Stimulated activated CD4-positive, alpha-beta T cell treated with anti-CD3 and anti-CD28 coated beads, Interleukin-12 subunit alpha, Interleukin-12 subunit beta, amount 100 ng/mL, for 48 hours (primary cell): ENCODE measurements around the gene SMAD2.

ENCODE experiments used
- DNase-seq, 3 donors: peaks; one replicate each; pipeline ENCODE4 v3.0.0-alpha.2; 2020; ENCODE audit warnings: low read depth in 2 of 3, low spot score in 1 of 3

SMAD2 gene

GRCh38 chr18:47898055-47898454 lies 32.4 kb downstream of the SMAD2 start:
- no peak for DNase-seq

- no peak for DNase-seq
Observed at GRCh38 chr18:47895565-47896250, 34.8 kb downstream of the SMAD2 start.

- no peak for DNase-seq
Observed at GRCh38 chr18:47893939-47894699, 36.3 kb downstream of the SMAD2 start.

GRCh38 chr18:47893047-47893446 lies 37.4 kb downstream of the SMAD2 start:
- DNase-seq, result no peak

GRCh38 chr18:47888156-47888555 lies 42.3 kb downstream of the SMAD2 start:
- DNase-seq, result no peak

- DNase-seq, result no peak
Observed at GRCh38 chr18:47887227-47887626, 43.2 kb downstream of the SMAD2 start.

- DNase-seq, result peak in 2 of 3 donors; percentile 28 to 46
Observed at GRCh38 chr18:47883771-47884413, 46.6 kb downstream of the SMAD2 start.

- no peak for DNase-seq
Observed at GRCh38 chr18:47882641-47883040, 47.8 kb downstream of the SMAD2 start.

GRCh38 chr18:47881752-47882455 lies 48.6 kb downstream of the SMAD2 start:
- no peak for DNase-seq

- no peak for DNase-seq
Observed at GRCh38 chr18:47881042-47881441, 49.4 kb downstream of the SMAD2 start.

GRCh38 chr18:47877892-47878291 lies 52.6 kb downstream of the SMAD2 start:
- DNase-seq, result no peak

- DNase-seq, result no peak
Observed at GRCh38 chr18:47876813-47877212, 53.6 kb downstream of the SMAD2 start.

- DNase-seq, result no peak
Observed at GRCh38 chr18:47873625-47874024, 56.8 kb downstream of the SMAD2 start.

- DNase-seq, result no peak
Observed at GRCh38 chr18:47872426-47872825, 58.0 kb downstream of the SMAD2 start.

- DNase-seq, result no peak
Observed at GRCh38 chr18:47871288-47871687, 59.2 kb downstream of the SMAD2 start.

- no peak for DNase-seq
Observed at GRCh38 chr18:47870605-47871004, 59.9 kb downstream of the SMAD2 start.

- no peak for DNase-seq
Observed at GRCh38 chr18:47868744-47869143, 61.7 kb downstream of the SMAD2 start.

- no peak for DNase-seq
Observed at GRCh38 chr18:47865183-47865582, 65.3 kb downstream of the SMAD2 start.

GRCh38 chr18:47863041-47863440 lies 67.4 kb downstream of the SMAD2 start:
- no peak for DNase-seq

- DNase-seq, result no peak
Observed at GRCh38 chr18:47858607-47859006, 71.9 kb downstream of the SMAD2 start.

- DNase-seq, result no peak
Observed at GRCh38 chr18:47847635-47848034, 82.8 kb downstream of the SMAD2 start.

GRCh38 chr18:47846431-47846830 lies 84.0 kb downstream of the SMAD2 start:
- DNase-seq, result no peak
